Measurements from ENCODE around the gene POGLUT3.
A peak's percentile ranks its signal among the peaks of the same experiment; 100 is the strongest.

The POGLUT3 gene

GRCh38 chr11:108498046-108498815, at the start of gene POGLUT3:
Gene POGLUT3 (minus strand): TSS chr11:108498384. CDS start chr11:108498366, 18 bp downstream.
- no peaks in the 10 kb centered on the region for H3K36me3 ChIP-seq (ENCODE audit: control insufficient read depth, insufficient read depth, low read length)
- no peaks in the 10 kb centered on the region for H3K27me3 ChIP-seq (ENCODE audit: control insufficient read depth, insufficient read depth, low read length)
- H3K27ac ChIP-seq (ENCODE audit: low read length) = no peak within 1 kb of the TSS
- H3K4me1 ChIP-seq (ENCODE audit: control insufficient read depth, insufficient read depth, low read length) = no peaks in the 10 kb centered on the region; the same call in 1 of the 2 replicates
- DNase-seq (ENCODE audit: low read depth, low spot score) = no peak
- peak within 1 kb of the TSS; percentile 59; the same call in 1 of the 2 replicates for H3K4me3 ChIP-seq (ENCODE audit: low read length)
- no CpG with 5 or more reads among the region's 84 CpGs for WGBS (ENCODE audit: insufficient coverage, insufficient read length)
- H3K9me3 ChIP-seq (ENCODE audit: control insufficient read depth, insufficient read depth, low read length) = no peaks in the 10 kb centered on the region

GRCh38 chr11:108545909-108546501, 47.8 kb upstream of the POGLUT3 start:
- no CpG with 5 or more reads among the region's 5 CpGs for WGBS (ENCODE audit: insufficient coverage, insufficient read length)

GRCh38 chr11:108543316-108543964, 45.3 kb upstream of the POGLUT3 start:
- Histone ChIP-seq H3K4me1 (ENCODE audit: control insufficient read depth, insufficient read depth, low read length) (no peaks in the 10 kb centered on the region), H3K36me3 (ENCODE audit: control insufficient read depth, insufficient read depth, low read length) (no peaks in the 10 kb centered on the region), H3K27me3 (ENCODE audit: control insufficient read depth, insufficient read depth, low read length) (no peaks in the 10 kb centered on the region), H3K27ac (ENCODE audit: low read length) (no peak overlapping the region), H3K4me3 (ENCODE audit: low read length) (no peak overlapping the region), H3K9me3 (ENCODE audit: control insufficient read depth, insufficient read depth, low read length) (no peaks in the 10 kb centered on the region)
- no CpG with 5 or more reads among the region's 5 CpGs for WGBS (ENCODE audit: insufficient coverage, insufficient read length)
- DNase-seq (ENCODE audit: low read depth, low spot score) = no peak

More at GRCh38 chr11:108545909-108546501, 47.8 kb upstream of the POGLUT3 start:
- DNase-seq (ENCODE audit: low read depth, low spot score) = no peak
- Histone ChIP-seq H3K9me3 (ENCODE audit: control insufficient read depth, insufficient read depth, low read length) (no peaks in the 10 kb centered on the region), H3K36me3 (ENCODE audit: control insufficient read depth, insufficient read depth, low read length) (no peaks in the 10 kb centered on the region), H3K27me3 (ENCODE audit: control insufficient read depth, insufficient read depth, low read length) (no peaks in the 10 kb centered on the region), H3K27ac (ENCODE audit: low read length) (no peak overlapping the region), H3K4me3 (ENCODE audit: low read length) (no peak overlapping the region), H3K4me1 (ENCODE audit: control insufficient read depth, insufficient read depth, low read length) (no peaks in the 10 kb centered on the region)

GRCh38 chr11:108541531-108541930, 43.3 kb upstream of the POGLUT3 start:
- Histone ChIP-seq H3K4me1 (ENCODE audit: control insufficient read depth, insufficient read depth, low read length) (no peaks in the 10 kb centered on the region), H3K9me3 (ENCODE audit: control insufficient read depth, insufficient read depth, low read length) (no peaks in the 10 kb centered on the region), H3K36me3 (ENCODE audit: control insufficient read depth, insufficient read depth, low read length) (no peaks in the 10 kb centered on the region; the same call in 1 of the 2 replicates), H3K4me3 (ENCODE audit: low read length) (no peak overlapping the region), H3K27me3 (ENCODE audit: control insufficient read depth, insufficient read depth, low read length) (no peaks in the 10 kb centered on the region), H3K27ac (ENCODE audit: low read length) (no peak overlapping the region)
- DNase-seq (ENCODE audit: low read depth, low spot score) = no peak

GRCh38 chr11:108538502-108538901, 40.3 kb upstream of the POGLUT3 start:
- no peaks in the 10 kb centered on the region; the same call in 1 of the 2 replicates for H3K36me3 ChIP-seq (ENCODE audit: control insufficient read depth, insufficient read depth, low read length)
- no peaks in the 10 kb centered on the region for H3K9me3 ChIP-seq (ENCODE audit: control insufficient read depth, insufficient read depth, low read length)
- no CpG with 5 or more reads among the region's 4 CpGs for WGBS (ENCODE audit: insufficient coverage, insufficient read length)
- no peak overlapping the region for H3K4me3 ChIP-seq (ENCODE audit: low read length)
- H3K27ac ChIP-seq (ENCODE audit: low read length) = no peak overlapping the region
- H3K4me1 ChIP-seq (ENCODE audit: control insufficient read depth, insufficient read depth, low read length) = no peaks in the 10 kb centered on the region
- DNase-seq (ENCODE audit: low read depth, low spot score) = no peak
- no peaks in the 10 kb centered on the region for H3K27me3 ChIP-seq (ENCODE audit: control insufficient read depth, insufficient read depth, low read length)

GRCh38 chr11:108538022-108538424, 39.8 kb upstream of the POGLUT3 start:
- H3K36me3 ChIP-seq (ENCODE audit: control insufficient read depth, insufficient read depth, low read length) = no peaks in the 10 kb centered on the region; the same call in 1 of the 2 replicates
- no peaks in the 10 kb centered on the region for H3K27me3 ChIP-seq (ENCODE audit: control insufficient read depth, insufficient read depth, low read length)
- no peak for DNase-seq (ENCODE audit: low read depth, low spot score)
- WGBS (ENCODE audit: insufficient coverage, insufficient read length) = no CpG with 5 or more reads among the region's 8 CpGs
- H3K9me3 ChIP-seq (ENCODE audit: control insufficient read depth, insufficient read depth, low read length) = no peaks in the 10 kb centered on the region
- H3K4me3 ChIP-seq (ENCODE audit: low read length) = no peak overlapping the region
- H3K4me1 ChIP-seq (ENCODE audit: control insufficient read depth, insufficient read depth, low read length) = no peaks in the 10 kb centered on the region
- no peak overlapping the region for H3K27ac ChIP-seq (ENCODE audit: low read length)

GRCh38 chr11:108536783-108537182, 38.6 kb upstream of the POGLUT3 start:
- Histone ChIP-seq H3K9me3 (ENCODE audit: control insufficient read depth, insufficient read depth, low read length) (no peaks in the 10 kb centered on the region), H3K4me1 (ENCODE audit: control insufficient read depth, insufficient read depth, low read length) (no peaks in the 10 kb centered on the region), H3K36me3 (ENCODE audit: control insufficient read depth, insufficient read depth, low read length) (no peaks in the 10 kb centered on the region; the same call in 1 of the 2 replicates), H3K27me3 (ENCODE audit: control insufficient read depth, insufficient read depth, low read length) (no peaks in the 10 kb centered on the region), H3K27ac (ENCODE audit: low read length) (no peak overlapping the region), H3K4me3 (ENCODE audit: low read length) (no peak overlapping the region)
- no CpG with 5 or more reads among the region's 5 CpGs for WGBS (ENCODE audit: insufficient coverage, insufficient read length)
- DNase-seq (ENCODE audit: low read depth, low spot score) = no peak

- no peaks in the 10 kb centered on the region for H3K27me3 ChIP-seq (ENCODE audit: control insufficient read depth, insufficient read depth, low read length)
- H3K4me1 ChIP-seq (ENCODE audit: control insufficient read depth, insufficient read depth, low read length) = no peaks in the 10 kb centered on the region
- DNase-seq (ENCODE audit: low read depth, low spot score) = no peak
- no peaks in the 10 kb centered on the region for H3K9me3 ChIP-seq (ENCODE audit: control insufficient read depth, insufficient read depth, low read length)
- H3K36me3 ChIP-seq (ENCODE audit: control insufficient read depth, insufficient read depth, low read length) = no peaks in the 10 kb centered on the region; the same call in 1 of the 2 replicates
- H3K27ac ChIP-seq (ENCODE audit: low read length) = no peak overlapping the region
- WGBS (ENCODE audit: insufficient coverage, insufficient read length) = no CpG with 5 or more reads among the region's 6 CpGs
- H3K4me3 ChIP-seq (ENCODE audit: low read length) = no peak overlapping the region
These were observed 37.3 kb upstream of the POGLUT3 start for GRCh38 chr11:108535384-108535955.

GRCh38 chr11:108534274-108534882, 36.2 kb upstream of the POGLUT3 start:
- no peaks in the 10 kb centered on the region for H3K27me3 ChIP-seq (ENCODE audit: control insufficient read depth, insufficient read depth, low read length)
- no peaks in the 10 kb centered on the region for H3K4me1 ChIP-seq (ENCODE audit: control insufficient read depth, insufficient read depth, low read length)
- H3K4me3 ChIP-seq (ENCODE audit: low read length) = no peak overlapping the region
- no CpG with 5 or more reads among the region's 2 CpGs for WGBS (ENCODE audit: insufficient coverage, insufficient read length)
- H3K27ac ChIP-seq (ENCODE audit: low read length) = no peak overlapping the region
- H3K9me3 ChIP-seq (ENCODE audit: control insufficient read depth, insufficient read depth, low read length) = no peaks in the 10 kb centered on the region
- no peak for DNase-seq (ENCODE audit: low read depth, low spot score)
- H3K36me3 ChIP-seq (ENCODE audit: control insufficient read depth, insufficient read depth, low read length) = no peaks in the 10 kb centered on the region; the same call in 1 of the 2 replicates

GRCh38 chr11:108530426-108530825, 32.2 kb upstream of the POGLUT3 start:
- no peaks in the 10 kb centered on the region; the same call in 1 of the 2 replicates for H3K27me3 ChIP-seq (ENCODE audit: control insufficient read depth, insufficient read depth, low read length)
- whole genome bisulfite sequencing (ENCODE audit: insufficient coverage, insufficient read length) = no CpG with 5 or more reads among the region's 5 CpGs
- no peak for DNase-seq (ENCODE audit: low read depth, low spot score)
- H3K4me1 ChIP-seq (ENCODE audit: control insufficient read depth, insufficient read depth, low read length) = no peaks in the 10 kb centered on the region
- no peak overlapping the region for H3K27ac ChIP-seq (ENCODE audit: low read length)
- no peaks in the 10 kb centered on the region for H3K9me3 ChIP-seq (ENCODE audit: control insufficient read depth, insufficient read depth, low read length)
- H3K4me3 ChIP-seq (ENCODE audit: low read length) = no peak overlapping the region
- no peaks in the 10 kb centered on the region for H3K36me3 ChIP-seq (ENCODE audit: control insufficient read depth, insufficient read depth, low read length)

All from iPS DF 6.9 (cell line).